Islet precursor cell (in vitro differentiated cells): Measurements from ENCODE around the gene SLC17A7.

ENCODE experiments used
- DNase-seq: peaks from one replicate; pipeline ENCODE4 v3.0.0-alpha.2; 2018

Gene SLC17A7

DNA sequence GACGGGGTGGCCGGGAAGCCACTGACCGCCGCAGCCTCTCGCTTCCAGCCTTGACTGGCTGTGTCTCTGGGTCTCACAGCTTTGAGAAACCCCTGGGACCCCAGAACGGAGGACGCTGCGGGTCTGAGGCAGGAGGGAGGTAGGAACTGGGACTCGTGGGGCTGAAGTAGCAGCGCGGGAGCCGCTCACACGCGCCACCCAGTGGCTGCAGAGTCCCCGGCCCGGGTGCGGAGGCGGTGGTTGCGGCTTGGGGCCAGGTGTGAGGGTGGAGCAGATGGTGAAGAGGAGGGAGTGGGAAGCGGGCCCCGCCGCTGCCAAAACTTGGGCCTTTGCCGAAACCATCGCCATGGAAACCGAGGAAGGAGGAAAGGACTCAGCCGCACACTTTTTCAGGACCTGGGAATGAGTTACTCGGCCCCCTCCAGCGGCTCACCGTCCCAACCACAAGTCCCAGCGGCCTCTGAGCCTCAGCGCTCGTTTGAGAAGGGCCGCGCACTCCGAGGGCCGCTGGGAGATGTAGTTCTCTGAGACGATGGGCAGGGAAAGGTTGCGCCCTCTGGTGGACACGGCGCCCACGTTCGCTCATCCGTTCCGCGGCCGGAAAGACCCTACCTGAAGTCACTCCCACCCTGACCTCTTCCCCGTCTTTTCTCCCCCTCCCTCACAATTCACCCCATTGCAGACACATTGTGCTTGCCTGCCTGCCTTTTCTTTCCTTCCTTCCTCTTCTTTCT is 2.2 kb upstream of the SLC17A7 start:
- peak; percentile 97 for DNase-seq

GRCh38 chr19:49442771-49443365 is 1.5 kb upstream of the SLC17A7 start:
- DNase-seq: peak; percentile 99

DNA sequence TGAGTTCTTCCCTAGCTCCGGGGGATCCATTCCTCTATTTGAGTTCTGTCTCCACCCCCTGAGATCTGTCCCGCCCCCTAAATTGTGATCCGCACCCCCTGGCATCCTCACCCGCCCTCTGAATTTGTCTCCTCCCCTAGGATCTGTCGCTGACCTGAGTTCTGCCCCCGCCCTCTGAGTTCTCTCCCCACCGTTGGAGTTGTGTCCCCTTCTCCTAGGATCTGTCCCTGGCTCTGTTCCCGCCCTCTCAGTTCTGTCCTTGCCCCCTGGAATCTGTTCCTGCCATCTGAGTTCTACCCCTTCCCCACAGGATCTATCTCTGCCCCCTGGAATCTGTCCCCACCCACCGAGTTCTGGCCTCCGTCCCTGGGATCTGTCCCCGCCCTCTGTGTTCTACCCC is 1.0 kb upstream of the SLC17A7 start:
- DNase-seq: no peak

DNA sequence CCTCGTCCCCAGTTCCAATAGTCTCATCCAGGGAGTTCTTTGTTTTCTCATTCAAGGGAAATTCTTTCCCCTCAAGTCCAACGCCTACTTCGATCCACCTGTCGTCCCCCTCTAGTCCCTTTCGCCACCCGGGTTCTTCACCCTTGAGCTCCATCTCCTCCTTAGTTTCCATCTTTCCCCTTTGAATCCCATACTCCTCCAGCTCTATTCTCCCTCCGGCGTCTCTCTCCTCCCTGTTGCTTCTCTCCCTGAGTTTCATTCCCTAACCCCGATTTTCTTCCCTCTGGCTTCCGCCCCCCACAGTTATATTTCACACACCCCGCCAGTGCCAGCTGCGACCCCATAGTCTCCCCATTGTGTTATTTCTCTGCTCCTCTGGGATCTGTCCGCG is 628 bp upstream of the SLC17A7 start:
- no peak for DNase-seq

DNA sequence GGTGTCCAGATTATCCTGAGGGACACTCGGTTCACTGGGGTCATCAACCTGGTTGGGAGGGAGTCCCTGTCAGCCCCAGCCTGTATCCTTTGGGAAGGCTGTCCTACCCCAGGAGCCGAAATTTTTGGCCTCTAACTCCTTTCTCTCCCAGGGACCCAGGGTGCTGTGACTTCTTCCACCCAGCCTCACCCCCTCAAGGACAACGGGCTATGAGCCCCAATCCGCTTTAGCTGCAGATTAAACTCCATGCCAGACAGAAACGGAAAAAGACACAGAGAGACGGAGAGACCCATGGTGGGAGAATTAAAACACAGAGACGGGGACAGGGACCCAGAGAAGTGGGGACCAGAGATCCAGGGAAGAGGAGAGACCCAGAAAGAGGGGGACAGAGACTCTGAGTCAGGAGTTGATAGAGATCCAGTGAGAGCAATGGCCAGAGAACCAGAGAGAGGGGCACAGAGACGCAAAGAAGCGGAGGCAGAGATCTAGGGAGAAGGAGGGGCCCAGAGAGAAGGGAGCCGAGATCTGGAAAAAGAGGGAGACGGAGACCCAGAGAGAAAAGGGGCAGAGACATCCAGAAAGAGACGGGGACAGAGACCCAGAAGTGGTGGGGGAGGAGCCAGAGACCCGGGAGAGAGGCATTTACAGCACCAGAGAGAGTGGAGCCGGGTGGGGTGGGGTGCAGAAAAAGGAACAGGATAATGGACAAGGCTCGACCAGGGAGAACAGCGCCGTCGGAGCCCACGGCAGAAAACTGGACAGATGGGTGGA is 703 bp downstream of the SLC17A7 start:
- no peak for DNase-seq

GRCh38 chr19:49439836-49440235 is 1.5 kb downstream of the SLC17A7 start:
- no peak for DNase-seq

DNA sequence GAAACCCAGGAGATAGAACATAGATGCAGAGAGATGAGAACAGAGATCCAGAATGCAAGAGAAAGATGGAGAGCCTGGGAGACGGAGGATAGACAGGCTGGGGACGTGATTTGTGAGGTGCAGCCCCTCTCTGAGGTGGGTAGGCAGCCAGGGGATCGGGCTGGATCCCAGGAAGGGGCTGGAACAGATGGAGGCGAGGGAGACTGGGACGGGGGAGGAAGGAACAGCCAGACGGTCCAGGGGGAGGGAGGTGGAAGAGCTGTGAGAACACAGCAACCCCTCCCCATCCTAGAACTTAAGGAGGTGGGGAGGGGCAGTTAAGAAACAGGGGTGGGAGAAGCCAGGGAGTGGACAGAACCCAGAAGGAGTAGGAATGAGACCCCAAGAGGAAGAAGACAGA is 3.1 kb downstream of the SLC17A7 start:
- no peak for DNase-seq

DNA sequence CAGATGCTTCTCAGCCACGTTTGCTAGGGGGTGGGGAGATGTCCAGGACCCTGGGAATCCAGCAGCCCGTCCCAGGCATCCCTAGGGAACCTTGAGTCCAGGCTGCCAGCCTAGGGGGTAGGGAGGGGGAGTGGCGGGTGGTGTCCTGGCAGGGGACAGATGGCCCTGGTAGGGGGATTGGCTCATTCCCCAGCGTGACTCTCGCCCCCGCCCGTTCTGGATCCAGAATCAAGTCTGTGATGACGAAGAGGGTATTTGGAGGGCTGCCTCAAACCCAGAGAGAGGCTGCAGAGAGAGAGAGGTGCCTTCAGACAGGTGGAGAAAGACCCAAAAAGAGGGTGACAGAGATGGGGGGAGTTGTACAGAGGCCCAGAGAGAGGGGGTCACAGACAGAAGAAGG is 4.1 kb downstream of the SLC17A7 start:
- DNase-seq: no peak

- peak; percentile 69 for DNase-seq
Observed at GRCh38 chr19:49436381-49437017, 4.8 kb downstream of the SLC17A7 start.

DNA sequence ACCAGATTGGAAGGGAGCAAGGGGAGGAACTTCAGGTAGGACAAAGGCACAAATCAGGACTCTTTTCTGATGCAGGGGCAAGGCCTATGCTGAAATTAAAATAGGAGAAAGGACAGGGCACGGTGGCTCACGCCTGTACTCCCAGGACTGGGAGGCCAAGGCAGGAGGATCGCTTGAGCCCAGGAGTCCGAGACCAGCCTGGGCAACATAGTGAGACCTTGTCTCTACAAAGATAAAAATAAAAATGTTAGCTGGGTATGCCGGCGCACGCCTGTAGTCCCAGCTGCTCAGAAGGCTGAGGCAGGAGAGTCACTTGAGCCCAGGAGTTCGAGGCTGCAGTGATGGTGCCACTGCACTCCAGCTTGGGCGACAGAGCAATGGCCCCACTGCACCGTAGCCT is 5.7 kb downstream of the SLC17A7 start:
- DNase-seq: no peak

GRCh38 chr19:49434907-49435583 is 6.3 kb downstream of the SLC17A7 start:
- no peak for DNase-seq

DNA sequence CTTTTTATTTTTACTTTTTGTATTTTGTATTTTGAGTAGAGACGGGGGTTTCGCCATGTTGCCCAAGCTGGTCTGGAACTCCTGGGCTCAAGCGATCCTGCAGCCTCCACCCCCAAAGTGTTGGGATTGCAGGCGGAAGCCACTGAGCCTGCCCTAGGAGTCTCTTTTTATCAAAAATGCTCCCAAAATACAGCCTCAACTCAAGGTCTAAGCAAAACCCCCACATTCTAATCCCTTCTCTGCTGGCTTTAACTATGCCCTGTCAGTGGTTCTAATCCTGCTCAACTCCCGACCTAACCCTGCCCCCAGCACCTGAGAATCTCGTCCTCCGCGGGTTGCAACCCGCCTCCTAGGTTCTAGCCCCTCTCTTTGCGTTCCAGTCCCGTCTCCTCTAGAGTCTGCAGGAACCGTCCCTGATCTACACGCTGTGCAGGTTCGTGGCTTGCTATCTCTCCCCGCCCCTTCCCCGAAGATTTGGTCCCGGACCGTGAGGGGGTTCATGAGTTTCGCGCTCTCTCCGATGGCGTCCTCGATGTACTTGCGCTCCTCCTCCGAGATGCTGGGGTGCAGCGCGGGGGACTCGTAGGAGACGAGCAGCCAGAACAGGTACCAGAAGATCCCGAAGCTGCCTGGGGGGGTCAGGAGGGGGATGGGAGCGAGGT is 8.0 kb downstream of the SLC17A7 start:
- no peak for DNase-seq

GRCh38 chr19:49432141-49433073 is 8.9 kb downstream of the SLC17A7 start:
- DNase-seq: peak; percentile 75

DNA sequence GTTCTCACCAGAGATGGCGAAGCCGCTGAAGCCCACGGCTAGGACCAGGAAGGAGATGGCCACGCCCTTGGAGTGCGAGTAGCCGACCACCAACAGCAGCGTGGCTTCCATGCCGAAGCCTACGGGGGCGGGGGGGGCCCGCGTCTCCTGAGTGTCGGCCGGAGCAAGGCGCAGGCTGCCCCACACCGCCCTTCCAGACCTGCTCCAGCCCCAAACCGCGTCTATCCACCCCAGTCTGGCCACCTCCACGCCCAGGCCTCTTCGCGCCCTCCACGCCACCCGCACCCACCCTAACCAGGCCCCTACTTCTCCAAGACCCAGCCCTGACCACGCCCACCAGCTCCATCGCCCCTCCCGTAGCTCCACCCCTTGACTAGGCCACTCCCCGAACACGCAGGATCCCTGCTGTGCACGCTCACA is 10.0 kb downstream of the SLC17A7 start:
- DNase-seq: no peak

DNA sequence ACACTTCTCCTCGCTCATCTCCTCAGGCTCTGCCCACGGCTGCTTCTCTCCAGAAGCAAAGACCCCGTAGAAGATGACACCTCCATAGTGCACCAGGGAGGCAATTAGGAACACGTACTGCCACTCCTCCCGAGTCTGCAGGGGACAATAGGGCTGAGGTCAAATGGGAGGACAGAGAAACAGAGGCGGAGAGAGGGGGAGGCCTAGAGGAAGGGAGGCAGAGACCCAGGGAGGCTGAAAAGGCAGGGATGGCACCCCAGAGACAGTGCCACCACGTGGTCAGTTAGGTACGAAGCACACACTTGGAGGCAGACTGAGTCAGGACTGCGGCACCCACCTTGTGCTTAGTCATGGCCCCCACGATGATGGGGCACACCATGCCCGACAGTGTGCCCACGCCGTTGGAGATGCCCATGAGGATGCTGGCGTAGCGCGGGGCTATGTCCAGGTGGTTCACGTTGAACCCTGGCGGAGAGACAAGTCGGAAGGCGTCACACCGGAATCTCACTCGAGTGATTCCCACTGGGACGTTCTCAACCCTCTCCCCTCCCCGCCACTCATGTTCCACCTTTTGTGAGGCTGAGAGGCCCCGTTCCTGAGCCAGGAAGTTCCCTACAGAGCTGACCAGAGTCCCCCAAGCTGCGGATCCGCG is 10.5 kb downstream of the SLC17A7 start:
- no peak for DNase-seq

- DNase-seq: no peak
Observed at GRCh38 chr19:49430172-49430677, 11.1 kb downstream of the SLC17A7 start.

GRCh38 chr19:49428547-49429451 is 12.5 kb downstream of the SLC17A7 start:
- DNase-seq: no peak

DNA sequence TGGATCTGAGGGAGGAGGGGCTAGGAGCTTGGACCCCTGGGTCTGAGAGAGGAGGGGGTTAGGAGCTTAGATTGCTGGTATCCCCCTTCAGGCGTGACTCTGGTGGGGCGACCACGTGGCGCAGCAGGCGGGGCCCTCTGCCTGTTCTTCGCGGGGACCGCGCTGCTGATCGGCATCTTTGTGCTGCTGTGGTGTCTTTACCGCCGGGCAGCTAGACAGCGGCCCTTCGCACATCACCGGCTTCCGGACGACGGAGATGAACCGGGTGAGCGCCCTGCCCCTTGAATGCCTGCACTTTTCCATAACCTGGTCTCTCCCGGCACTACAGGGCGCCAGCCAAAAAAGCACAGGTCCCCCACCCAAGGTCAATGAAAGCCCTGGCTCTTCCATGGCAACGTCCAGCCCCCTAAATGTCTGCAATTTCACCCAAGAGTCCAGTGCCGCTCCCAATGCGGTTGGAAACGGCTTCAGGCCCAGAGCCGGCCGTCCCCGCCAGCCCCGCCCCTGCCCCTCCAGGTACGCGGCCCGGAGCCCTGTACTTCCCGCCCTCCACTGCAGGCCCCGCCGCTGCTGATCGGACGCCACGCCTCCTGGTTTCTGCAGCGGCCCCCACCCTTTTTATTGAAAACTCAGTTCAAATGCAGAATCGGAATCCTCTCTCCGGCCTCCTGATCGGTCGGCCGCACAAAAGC is 13.3 kb downstream of the SLC17A7 start:
- DNase-seq: peak; percentile 68

GRCh38 chr19:49427339-49427738 is 14.0 kb downstream of the SLC17A7 start:
- DNase-seq: no peak
